HG02943 (cell line): ENCODE data around the gene ABI1.
"Not testable (repeated sequence)": the region's sequence is repeated elsewhere in the genome, so short reads cannot be mapped to it uniquely, and the experiment has no call there.

ENCODE experiments used
- ATAC-seq: cut with Tn5 transposase; IDR thresholded peaks from one replicate; pipeline ENCODE4 v1.9.1; 2021; ENCODE audit warnings: mild to moderate bottlenecking, low read depth, moderate library complexity; ENCODE audit not compliant: unreplicated experiment

ABI1 gene

GRCh38 chr10:26860443-26861204 lies at the start of gene ABI1:
Gene ABI1, minus strand, starts transcription at chr10:26860958. Its CDS starts 95 bp downstream, at chr10:26860863.
- ATAC-seq, result peak; percentile 75

GRCh38 chr10:26909753-26910152 lies 49.0 kb upstream of the ABI1 start:
- no peak for ATAC-seq

- not testable (repeated sequence) for ATAC-seq
These were observed 44.6 kb upstream of the ABI1 start for GRCh38 chr10:26905253-26905781.

GRCh38 chr10:26903431-26904217 lies 42.9 kb upstream of the ABI1 start:
- ATAC-seq, result no peak

GRCh38 chr10:26892306-26892923 lies 31.7 kb upstream of the ABI1 start:
- not testable (repeated sequence) for ATAC-seq

GRCh38 chr10:26890956-26891355 lies 30.2 kb upstream of the ABI1 start:
- ATAC-seq, result no peak

- no peak for ATAC-seq
These were observed 27.0 kb upstream of the ABI1 start for GRCh38 chr10:26887611-26888215.

- no peak for ATAC-seq
These were observed 21.0 kb upstream of the ABI1 start for GRCh38 chr10:26881600-26882331.

GRCh38 chr10:26879744-26880143 lies 19.0 kb upstream of the ABI1 start:
- ATAC-seq, result no peak

- ATAC-seq, result no peak
These were observed 10.0 kb upstream of the ABI1 start for GRCh38 chr10:26870766-26871165.

GRCh38 chr10:26869528-26869927 lies 8.8 kb upstream of the ABI1 start:
- no peak for ATAC-seq

GRCh38 chr10:26863351-26864076 lies 2.8 kb upstream of the ABI1 start:
- ATAC-seq, result no peak

GRCh38 chr10:26861205-26861998 lies 644 bp upstream of the ABI1 start:
- no peak for ATAC-seq

GRCh38 chr10:26860102-26860442 lies 686 bp downstream of the ABI1 start:
- ATAC-seq, result peak; percentile 20

- no peak for ATAC-seq
These were observed 1.3 kb downstream of the ABI1 start for GRCh38 chr10:26859241-26860101.

- no peak for ATAC-seq
These were observed 2.1 kb downstream of the ABI1 start for GRCh38 chr10:26858707-26859034.

- ATAC-seq, result no peak
These were observed 2.6 kb downstream of the ABI1 start for GRCh38 chr10:26857991-26858706.
